IPS-20b (cell line): ENCODE measurements around the gene GNE.
"Not testable (repeated sequence)": the region's sequence is repeated elsewhere in the genome, so short reads cannot be mapped to it uniquely, and the experiment has no call there.

Experiments used
- H3K27ac ChIP-seq: one replicate; pipeline ENCODE4 v1.5.1; 2013; ENCODE audit warnings: low read length
- H3K27me3 ChIP-seq: 2 replicates; pipeline ENCODE4 v1.6.1; 2013; ENCODE audit warnings: mild to moderate bottlenecking, low read length, inconsistent platforms; ENCODE audit not compliant: insufficient read depth
- H3K36me3 ChIP-seq: 2 replicates; pipeline ENCODE4 v1.6.1; 2013; ENCODE audit warnings: low read depth, mild to moderate bottlenecking, inconsistent platforms, low read length, moderate library complexity; ENCODE audit not compliant: insufficient read depth
- H3K4me1 ChIP-seq: 2 replicates; pipeline ENCODE4 v1.6.1; 2013; ENCODE audit warnings: mild to moderate bottlenecking, control low read depth, inconsistent platforms, low read length, moderate library complexity; ENCODE audit not compliant: insufficient read depth
- H3K4me3 ChIP-seq: 2 replicates; pipeline ENCODE4 v1.5.1; 2013; ENCODE audit warnings: mild to moderate bottlenecking, low read length, inconsistent platforms
- H3K9ac ChIP-seq: 2 replicates; pipeline ENCODE4 v1.6.1; 2013; ENCODE audit warnings: low read depth, mild to moderate bottlenecking, inconsistent platforms, low read length, moderate library complexity
- H3K9me3 ChIP-seq: 2 replicates; pipeline ENCODE4 v1.6.1; 2013; ENCODE audit warnings: mild to moderate bottlenecking, low read depth, low read length, inconsistent platforms; ENCODE audit not compliant: insufficient read depth

The GNE gene

DNA sequence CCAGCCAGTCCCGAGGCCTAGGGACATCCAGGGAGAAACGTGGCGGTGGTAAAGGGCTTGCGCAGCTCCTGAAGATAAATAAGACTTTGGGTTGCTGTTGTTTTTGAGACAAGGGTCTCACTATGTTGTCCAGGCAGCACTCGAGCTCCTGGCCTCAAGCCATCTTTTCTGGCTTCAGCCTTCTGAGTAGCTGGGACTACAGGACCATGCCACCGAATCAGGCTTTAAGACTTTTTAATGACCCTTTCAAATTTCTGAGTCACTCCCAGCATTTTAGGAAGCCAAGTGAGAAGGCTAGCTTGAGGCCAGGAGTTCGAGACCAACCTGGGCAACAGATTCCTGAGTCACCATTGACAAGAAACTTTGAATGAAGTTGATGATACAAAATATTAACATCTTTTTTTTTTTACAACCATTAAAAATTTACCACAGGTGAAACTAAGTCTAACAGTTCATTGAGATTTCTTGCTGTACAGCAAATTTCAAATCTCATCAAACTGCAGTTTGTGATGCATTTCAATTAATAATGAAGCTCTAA lies 817 bp upstream of the GNE start:
- Histone ChIP-seq H3K4me1 (no peaks in the 10 kb centered on the region), H3K27ac (no peak overlapping the region), H3K9ac (peak overlapping the region; percentile 89; the same call in 1 of the 2 replicates), H3K36me3 (no peaks in the 10 kb centered on the region), H3K4me3 (peak overlapping the region; percentile 94), H3K27me3 (no peaks in the 10 kb centered on the region), H3K9me3 (no peaks in the 10 kb centered on the region)

DNA sequence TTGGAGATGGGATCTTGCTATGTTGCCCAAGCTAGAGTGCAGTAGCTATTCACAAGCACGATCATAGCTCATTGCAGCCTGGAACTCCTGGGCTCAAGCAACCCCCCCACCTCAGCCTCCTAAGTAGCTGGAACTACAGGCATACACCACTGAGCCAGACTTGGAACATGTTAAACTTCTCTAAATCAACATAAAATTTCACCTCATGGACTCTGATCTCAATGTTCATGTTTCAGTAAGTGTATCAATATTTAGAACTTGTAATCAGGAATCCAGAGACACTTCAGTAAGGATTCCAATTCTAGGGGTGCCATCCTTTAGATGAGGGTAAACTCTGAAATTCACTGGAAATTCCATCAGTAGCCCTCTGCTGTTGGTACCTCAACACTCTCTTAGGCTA lies 6.8 kb downstream of the GNE start:
- Histone ChIP-seq H3K36me3 (peaks cover 10% of the 10 kb centered on the region), H3K4me1 (no peaks in the 10 kb centered on the region), H3K27ac (no peak overlapping the region), H3K9ac (no peak overlapping the region), H3K27me3 (no peaks in the 10 kb centered on the region), H3K4me3 (no peak overlapping the region), H3K9me3 (no peaks in the 10 kb centered on the region)

DNA sequence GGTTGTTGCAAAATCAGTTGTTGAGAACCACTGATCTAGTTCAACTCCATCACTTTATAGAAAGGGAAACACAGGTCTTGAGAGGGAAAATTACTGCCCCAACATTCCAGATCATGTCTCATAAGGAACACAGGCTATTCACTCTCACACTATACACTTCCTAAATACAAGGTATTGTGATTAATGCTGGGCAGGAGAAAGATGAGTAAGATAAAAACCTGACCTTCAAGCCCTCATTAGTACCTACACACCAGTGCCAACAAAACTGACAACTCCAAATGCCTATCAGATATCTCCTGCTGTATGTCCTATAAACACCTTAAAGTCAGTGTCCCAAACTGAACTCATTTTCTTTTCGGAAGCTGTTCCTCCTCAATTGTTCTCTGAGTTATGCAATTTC lies 8.2 kb downstream of the GNE start:
- Histone ChIP-seq H3K27ac (no peak overlapping the region), H3K27me3 (no peaks in the 10 kb centered on the region), H3K4me3 (no peak overlapping the region), H3K9ac (no peak overlapping the region), H3K9me3 (no peaks in the 10 kb centered on the region), H3K4me1 (no peaks in the 10 kb centered on the region), H3K36me3 (peaks cover 19% of the 10 kb centered on the region)

DNA sequence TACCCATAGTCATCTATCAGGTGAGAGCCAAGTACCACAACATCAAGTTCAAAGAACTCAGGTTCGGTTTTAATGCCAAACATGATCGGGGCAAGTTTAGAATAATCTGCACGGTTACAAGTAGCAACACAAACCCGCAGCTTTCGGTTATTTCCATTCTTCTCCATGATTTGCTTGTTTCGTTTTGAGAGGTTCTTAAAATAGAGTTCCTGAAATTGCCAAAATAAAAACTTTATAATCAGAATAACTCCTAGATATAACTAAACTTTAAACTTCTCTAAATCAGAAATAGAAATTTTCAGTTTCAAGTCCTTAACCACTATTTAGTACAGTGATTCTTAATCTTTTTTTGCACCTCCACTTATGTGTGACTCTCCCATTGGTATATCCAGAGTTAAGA lies 9.1 kb downstream of the GNE start:
- no peak overlapping the region for H3K27ac ChIP-seq

DNA sequence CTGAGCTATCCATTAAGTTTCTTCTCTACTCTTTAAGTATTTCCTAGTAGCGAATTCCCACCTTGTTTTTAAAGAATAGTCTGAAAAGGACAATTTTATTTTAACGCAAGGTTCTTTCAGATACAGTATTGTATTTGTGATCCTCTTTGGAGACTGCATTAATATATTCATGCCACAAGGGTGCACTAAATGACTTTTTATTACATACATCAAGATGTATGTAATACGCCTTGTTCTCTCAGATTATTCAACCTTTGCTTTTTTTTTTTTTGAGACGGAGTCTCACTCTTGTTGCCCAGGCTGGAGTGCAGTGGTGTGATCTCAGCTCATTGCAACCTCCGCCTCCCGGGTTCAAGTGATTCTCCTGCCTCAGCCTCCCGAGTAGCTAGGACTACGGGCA lies 10.2 kb downstream of the GNE start:
- not testable (repeated sequence) for H3K4me1 ChIP-seq, H3K9ac ChIP-seq, H3K27me3 ChIP-seq, H3K27ac ChIP-seq, H3K4me3 ChIP-seq, H3K9me3 ChIP-seq
- H3K36me3 ChIP-seq = peaks cover 21% of the 10 kb centered on the region

More for the DNA sequence above, 9.1 kb downstream of the GNE start:
- no peak overlapping the region for H3K9ac ChIP-seq
- H3K27me3 ChIP-seq = no peaks in the 10 kb centered on the region
- H3K4me1 ChIP-seq = no peaks in the 10 kb centered on the region
- H3K9me3 ChIP-seq = no peaks in the 10 kb centered on the region
- no peak overlapping the region for H3K4me3 ChIP-seq
- peaks cover 19% of the 10 kb centered on the region for H3K36me3 ChIP-seq

DNA sequence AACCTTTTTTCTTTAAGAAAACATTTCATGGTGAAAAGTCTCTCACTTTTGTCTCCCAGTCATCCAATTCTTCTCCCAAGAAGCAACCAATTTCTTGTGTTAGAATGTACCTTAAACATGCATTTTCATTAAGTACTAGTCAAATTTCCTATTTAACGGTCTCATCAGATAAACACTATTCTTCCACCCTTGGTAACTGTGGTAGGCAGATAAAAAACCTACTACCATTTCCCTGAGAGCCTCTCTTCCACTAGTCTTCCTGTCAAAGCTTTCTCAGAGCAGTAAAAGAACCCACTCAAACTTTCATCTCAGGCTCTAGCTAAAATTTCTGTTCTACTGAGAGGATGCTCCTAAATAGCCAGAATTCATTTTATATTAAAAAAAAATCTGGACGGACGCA lies 10.9 kb downstream of the GNE start:
- no peaks in the 10 kb centered on the region for H3K27me3 ChIP-seq
- no peak overlapping the region for H3K9ac ChIP-seq
- H3K36me3 ChIP-seq = peaks cover 23% of the 10 kb centered on the region
- H3K4me3 ChIP-seq = no peak overlapping the region
- no peaks in the 10 kb centered on the region for H3K9me3 ChIP-seq
- H3K27ac ChIP-seq = no peak overlapping the region
- H3K4me1 ChIP-seq = no peaks in the 10 kb centered on the region

DNA sequence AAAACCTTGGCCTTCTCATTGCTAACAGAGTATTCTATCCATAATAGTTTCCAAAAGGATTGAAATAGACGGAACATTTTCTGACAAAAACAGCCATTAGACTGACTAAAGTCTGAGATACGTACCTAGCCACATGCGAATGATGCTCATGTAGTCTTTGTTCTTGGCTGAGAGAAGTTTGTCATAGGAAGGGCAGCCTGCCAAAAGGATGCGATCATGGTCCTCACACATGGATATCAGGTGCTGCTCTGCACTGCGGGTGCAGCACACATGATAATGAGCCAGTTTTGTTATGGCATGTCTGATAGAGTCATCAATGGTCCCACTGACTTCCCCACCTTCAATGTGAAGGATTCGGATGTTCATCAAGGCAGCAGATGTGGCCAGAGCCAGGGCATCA lies 12.3 kb downstream of the GNE start:
- Histone ChIP-seq H3K4me1 (no peaks in the 10 kb centered on the region), H3K9me3 (no peaks in the 10 kb centered on the region), H3K27me3 (no peaks in the 10 kb centered on the region), H3K27ac (no peak overlapping the region), H3K36me3 (peaks cover 23% of the 10 kb centered on the region), H3K9ac (no peak overlapping the region), H3K4me3 (no peak overlapping the region)

DNA sequence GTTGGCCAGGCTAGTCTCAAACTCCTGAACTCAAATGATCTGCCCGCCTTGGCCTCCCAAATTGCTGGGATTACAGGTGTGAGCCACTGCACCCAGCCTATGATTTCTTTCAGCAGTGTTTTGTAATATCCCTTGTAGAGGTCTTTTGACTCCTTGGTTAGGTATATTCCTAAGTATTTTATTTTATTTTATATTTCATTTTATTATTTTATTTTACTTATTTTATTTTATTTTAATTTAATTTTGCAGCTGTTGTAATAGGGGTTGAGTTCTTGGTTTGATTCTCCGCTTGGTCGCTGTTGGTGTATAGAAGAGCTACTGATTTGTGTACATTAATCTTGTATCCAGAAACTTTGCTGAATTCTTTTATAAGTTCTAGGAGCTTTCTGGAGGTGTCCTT lies 18.6 kb downstream of the GNE start:
- H3K36me3 ChIP-seq, H3K27ac ChIP-seq, H3K9ac ChIP-seq, H3K27me3 ChIP-seq, H3K9me3 ChIP-seq, H3K4me3 ChIP-seq, H3K4me1 ChIP-seq: not testable (repeated sequence)

DNA sequence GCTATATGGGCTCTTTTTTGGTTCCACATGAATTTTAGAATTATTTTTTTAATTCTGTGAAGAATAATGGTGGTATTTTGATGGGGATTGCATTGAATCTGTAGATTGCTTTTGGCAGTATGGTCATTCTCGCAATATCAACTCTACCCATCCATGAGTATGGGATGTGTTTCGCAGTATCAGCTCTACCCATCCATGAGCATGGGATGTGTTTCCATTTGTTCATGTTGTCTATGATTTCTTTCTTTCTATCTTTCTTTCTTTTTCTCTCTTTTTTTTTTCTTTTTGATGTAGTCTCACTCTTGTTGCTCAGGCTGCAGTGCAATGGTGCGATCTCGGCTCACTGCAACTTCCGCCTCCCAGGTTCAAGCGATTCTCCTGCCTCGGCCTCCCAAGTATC lies 19.0 kb downstream of the GNE start:
- H3K36me3 ChIP-seq, H3K9ac ChIP-seq, H3K9me3 ChIP-seq, H3K4me1 ChIP-seq, H3K27ac ChIP-seq, H3K4me3 ChIP-seq, H3K27me3 ChIP-seq: not testable (repeated sequence)

DNA sequence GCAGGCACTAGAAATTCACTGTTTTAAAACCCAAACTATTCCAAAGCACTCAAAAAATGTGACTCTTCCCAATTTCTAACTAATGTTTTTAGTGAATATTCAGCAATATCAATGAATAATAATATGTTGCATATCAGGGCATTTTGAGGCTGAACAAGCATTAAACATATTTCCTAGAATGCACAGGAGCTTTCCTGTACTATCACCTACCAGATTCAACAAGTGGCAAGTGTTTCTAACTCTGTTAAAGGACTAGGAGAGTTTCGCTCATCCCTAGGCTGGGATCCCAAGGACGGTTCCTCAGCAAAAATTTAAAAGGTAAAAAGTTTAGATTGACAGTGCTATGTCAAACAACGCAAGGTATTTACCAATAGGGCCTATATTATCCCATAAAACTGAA lies 21.0 kb downstream of the GNE start:
- no peaks in the 10 kb centered on the region for H3K4me1 ChIP-seq
- no peaks in the 10 kb centered on the region for H3K27me3 ChIP-seq
- no peak overlapping the region for H3K4me3 ChIP-seq
- no peaks in the 10 kb centered on the region for H3K9me3 ChIP-seq
- no peak overlapping the region for H3K9ac ChIP-seq
- no peak overlapping the region for H3K27ac ChIP-seq
- H3K36me3 ChIP-seq = peaks cover 20% of the 10 kb centered on the region

DNA sequence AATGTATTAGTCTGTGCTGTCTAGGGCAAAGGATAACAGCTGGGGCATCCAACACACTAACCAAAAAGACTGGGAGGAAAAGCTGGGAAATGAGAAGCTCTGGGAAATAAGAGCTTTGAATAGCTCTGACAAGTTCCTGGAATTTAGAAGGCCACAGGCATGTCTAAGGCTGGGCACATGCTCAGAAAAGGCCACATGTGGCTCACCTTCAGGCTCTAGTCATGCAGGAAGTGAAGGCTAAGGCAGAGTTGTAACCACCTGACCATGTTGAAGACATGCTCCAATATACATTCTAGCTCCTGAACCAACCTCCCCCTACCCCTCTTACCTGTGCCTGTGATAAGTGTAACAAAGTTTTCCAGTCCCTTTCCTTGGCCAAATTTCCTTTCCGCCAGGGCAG lies 35.8 kb downstream of the GNE start:
- H3K4me1 ChIP-seq = no peaks in the 10 kb centered on the region
- H3K27me3 ChIP-seq = no peaks in the 10 kb centered on the region
- no peak overlapping the region for H3K27ac ChIP-seq
- H3K9me3 ChIP-seq = no peaks in the 10 kb centered on the region
- H3K9ac ChIP-seq = no peak overlapping the region
- peaks cover 83% of the 10 kb centered on the region for H3K36me3 ChIP-seq
- no peak overlapping the region for H3K4me3 ChIP-seq

DNA sequence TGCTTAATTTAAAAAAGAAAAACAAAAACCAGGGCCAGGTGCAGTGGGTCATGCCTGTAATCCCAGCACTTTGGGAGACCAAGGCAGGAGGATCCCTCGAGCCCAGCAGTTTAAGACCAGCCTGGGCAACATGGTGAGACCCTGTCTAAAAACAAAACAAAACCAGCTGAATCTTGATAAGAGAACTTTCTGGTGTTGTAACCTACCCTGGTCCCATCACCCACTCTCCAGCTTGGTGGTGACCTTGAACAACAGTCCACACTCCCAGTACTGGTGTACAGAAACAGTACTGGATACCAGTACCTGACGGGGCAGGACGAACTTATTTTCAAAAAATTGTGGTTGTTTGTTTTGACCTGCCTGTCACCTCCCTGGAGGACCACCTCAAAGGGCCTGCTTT lies 36.6 kb downstream of the GNE start:
- H3K9me3 ChIP-seq = no peaks in the 10 kb centered on the region

DNA sequence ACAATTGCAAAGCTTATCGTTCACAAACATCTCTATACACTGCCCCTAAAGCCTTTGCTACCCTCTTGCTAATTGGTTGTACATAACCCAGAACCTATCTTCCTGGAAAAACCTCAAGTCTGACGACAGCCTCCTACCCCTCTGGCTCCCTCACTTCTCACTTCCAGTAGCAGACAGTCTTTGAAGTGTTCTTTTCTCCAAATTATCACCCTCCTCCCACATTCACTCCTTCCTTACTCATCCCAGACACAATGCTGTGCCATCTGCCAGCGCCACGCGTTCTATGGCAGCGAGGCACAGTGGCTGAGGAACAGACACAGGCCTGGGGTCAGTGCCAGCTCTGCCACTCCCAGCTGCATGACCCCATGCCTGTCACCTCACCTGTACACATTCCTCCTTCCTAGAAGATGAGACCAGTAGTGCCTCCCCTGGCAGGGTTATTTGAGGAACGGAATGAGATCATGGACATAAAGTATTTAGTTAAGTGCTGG lies 39.8 kb downstream of the GNE start:
- Histone ChIP-seq H3K27ac (no peak overlapping the region), H3K27me3 (no peaks in the 10 kb centered on the region), H3K9ac (no peak overlapping the region), H3K4me3 (no peak overlapping the region), H3K36me3 (peaks cover 91% of the 10 kb centered on the region), H3K9me3 (no peaks in the 10 kb centered on the region), H3K4me1 (no peaks in the 10 kb centered on the region)

More for the DNA sequence above, 36.6 kb downstream of the GNE start:
- Histone ChIP-seq H3K36me3 (peaks cover 83% of the 10 kb centered on the region), H3K27ac (no peak overlapping the region), H3K27me3 (no peaks in the 10 kb centered on the region), H3K4me1 (no peaks in the 10 kb centered on the region), H3K4me3 (no peak overlapping the region), H3K9ac (no peak overlapping the region)
